ENCODE data around the gene NELL2.
"Not testable (repeated sequence)": the region's sequence is repeated elsewhere in the genome, so short reads cannot be mapped to it uniquely, and the experiment has no call there.

The NELL2 gene

GRCh38 chr12:44875954-44876543, at the start of gene NELL2:
TSS of gene NELL2 (minus strand) at chr12:44876315. CDS start at chr12:44875869, 446 bp downstream.
- peak in 39 of 56 donors; percentile 5 to 67 (median 42) for DNase-seq

- DNase-seq: no peak
Observed at GRCh38 chr12:44921736-44922135, 45.6 kb upstream of the NELL2 start.

- no peak for DNase-seq
Observed at GRCh38 chr12:44917141-44917540, 41.0 kb upstream of the NELL2 start.

GRCh38 chr12:44915958-44916357, 39.8 kb upstream of the NELL2 start:
- DNase-seq: no peak

GRCh38 chr12:44904321-44904720, 28.2 kb upstream of the NELL2 start:
- no peak for DNase-seq

GRCh38 chr12:44898108-44898507, 22.0 kb upstream of the NELL2 start:
- DNase-seq: not testable (repeated sequence)

- DNase-seq: no peak
Observed at GRCh38 chr12:44889926-44890325, 13.8 kb upstream of the NELL2 start.

- DNase-seq: no peak
Observed at GRCh38 chr12:44889162-44889561, 13.0 kb upstream of the NELL2 start.

- DNase-seq: no peak
Observed at GRCh38 chr12:44885902-44886301, 9.8 kb upstream of the NELL2 start.

- no peak for DNase-seq
Observed at GRCh38 chr12:44881197-44881596, 5.1 kb upstream of the NELL2 start.

- peak in 24 of 56 donors; percentile 3 to 67 (median 28) for DNase-seq
Observed at GRCh38 chr12:44876544-44877410, 662 bp upstream of the NELL2 start.

- DNase-seq: peak in 11 of 56 donors; percentile 4 to 39 (median 26)
Observed at GRCh38 chr12:44875417-44875953, 630 bp downstream of the NELL2 start.

GRCh38 chr12:44874981-44875416, 1.1 kb downstream of the NELL2 start:
- peak in 5 of 56 donors; percentile 2 to 39 (median 17) for DNase-seq

GRCh38 chr12:44873898-44874297, 2.2 kb downstream of the NELL2 start:
- DNase-seq: no peak

- DNase-seq: no peak
Observed at GRCh38 chr12:44869503-44869902, 6.6 kb downstream of the NELL2 start.

- DNase-seq: no peak
Observed at GRCh38 chr12:44863867-44864266, 12.2 kb downstream of the NELL2 start.

- DNase-seq: no peak
Observed at GRCh38 chr12:44859998-44860689, 16.0 kb downstream of the NELL2 start.

GRCh38 chr12:44858226-44858855, 17.8 kb downstream of the NELL2 start:
- no peak for DNase-seq

GRCh38 chr12:44852483-44852882, 23.6 kb downstream of the NELL2 start:
- DNase-seq: no peak

- peak in 2 of 56 donors; percentile 6 to 38 for DNase-seq
Observed at GRCh38 chr12:44851586-44851985, 24.5 kb downstream of the NELL2 start.

GRCh38 chr12:44848703-44849085, 27.4 kb downstream of the NELL2 start:
- DNase-seq: no peak

Data from amygdala (tissue), 56 donors.